Measurements from ENCODE around the gene OMA1. TPM values are rescaled to one million over a fixed set of nuclear protein-coding genes. Genes with fewer than 3 reads are reported as not detected.

The OMA1 gene
- total RNA-seq, 1 experiment from 2014 or later = 21.9 TPM

DNA sequence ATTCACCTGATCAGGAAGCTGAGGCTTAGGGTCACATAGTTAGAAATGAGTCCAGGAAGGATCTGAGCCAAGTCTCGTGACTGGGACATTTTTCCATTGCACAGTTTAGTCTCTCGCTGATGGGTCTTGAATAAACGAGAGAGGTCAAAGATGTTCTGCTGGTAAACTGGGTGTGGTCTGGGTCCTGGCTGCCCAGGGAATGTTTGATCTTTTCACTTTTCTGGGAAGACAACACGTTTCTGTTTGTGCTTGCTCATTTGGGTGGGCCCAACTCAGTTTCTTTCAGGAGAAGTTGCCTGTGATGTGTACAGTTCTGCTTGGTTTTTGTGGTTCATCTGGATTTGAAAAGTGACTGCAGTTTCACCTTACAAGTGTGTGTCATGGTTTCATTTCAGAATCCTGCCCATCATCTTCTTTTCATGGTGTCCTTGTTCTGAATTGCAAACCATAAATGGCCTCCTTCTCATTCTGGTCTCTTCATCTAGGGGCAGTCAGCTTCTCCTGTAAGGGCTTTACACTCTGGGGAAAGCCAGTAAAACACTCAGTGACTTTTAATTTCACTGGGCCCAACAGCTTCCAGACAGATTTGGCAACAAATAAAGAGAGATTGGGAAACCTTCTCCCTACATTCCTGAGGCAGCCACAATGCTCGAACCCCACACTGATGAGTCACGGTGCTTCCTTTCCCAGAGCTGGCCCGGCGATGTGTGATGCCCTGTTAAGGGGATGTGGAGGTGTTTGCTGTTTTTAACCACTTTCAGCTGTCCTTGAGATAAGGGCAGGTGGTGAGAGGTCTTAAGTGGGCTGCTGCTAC, 37.8 kb upstream of the OMA1 start:
- H2AFZ ChIP-seq (ENCODE audit: low read depth, low read length, poor library complexity, severe bottlenecking) = peak overlapping the region; percentile 5
- H3K27ac ChIP-seq (ENCODE audit: low read depth, low read length) = peak overlapping the region; percentile 84
- H3K4me3 ChIP-seq (replicated peaks in 1 of 2; ENCODE audit: low read depth in 1 of 2, low read length in 2 of 2) = peak overlapping the region; percentile 20 to 36
- no peaks in the 10 kb centered on the region for H3K27me3 ChIP-seq (ENCODE audit: insufficient read depth, low read length)
- no peaks in the 10 kb centered on the region for H3K79me2 ChIP-seq (ENCODE audit: insufficient read depth, low read length)
- H3K36me3 ChIP-seq (ENCODE audit: control insufficient read depth in 1 of 2, insufficient read depth in 2 of 2, low read length in 2 of 2) = no peaks in the 10 kb centered on the region
- ChIA-PET POLR2A (interaction anchor here (1.2 kb wide), 1 partner anchor 38 kb away, joined by 3 read pairs; the partner anchor contains the start of gene OMA1), RAD21 (ENCODE audit: low non-redundant PET in 1 of 2, low total read pairs in 2 of 2, uncharacterized antibody in 2 of 2, unreplicated experiment in 2 of 2) (no interaction called here), CTCF (interaction anchor here (1.3 kb wide), 1 partner anchor 37 kb away, joined by 3 read pairs; the partner anchor contains the start of gene OMA1)
- intact Hi-C loops (cut with micrococcal nuclease) = loop anchor here (2.0 kb wide), 1 partner anchor 37 kb away; the partner anchor contains the start of gene OMA1
- no peaks in the 10 kb centered on the region for H3K9me3 ChIP-seq (ENCODE audit: control insufficient read depth in 1 of 2, insufficient read depth in 1 of 2, low read depth in 1 of 2, low read length in 2 of 2)
- peak; percentile 85 for ATAC-seq
- no TSS peak for BruUV-seq (replicated peaks)
- no peak for TF ChIP-seq EZH2 (IDR thresholded peaks at IDR 0.05)
- TF ChIP-seq EGR1 (IDR thresholded peaks at IDR 0.05; ENCODE audit: low read depth) = no peak
- TF ChIP-seq YY1 (IDR thresholded peaks at IDR 0.05; ENCODE audit: extremely low read depth, insufficient replicate concordance, low read depth, low read length) = no peak
- TF ChIP-seq, protein P1, sequence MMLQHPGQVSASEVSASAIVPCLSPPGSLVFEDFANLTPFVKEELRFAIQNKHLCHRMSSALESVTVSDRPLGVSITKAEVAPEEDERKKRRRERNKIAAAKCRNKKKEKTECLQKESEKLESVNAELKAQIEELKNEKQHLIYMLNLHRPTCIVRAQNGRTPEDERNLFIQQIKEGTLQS (IDR thresholded peaks at IDR 0.05) = no peak
- TF ChIP-seq RAD21 (IDR thresholded peaks at IDR 0.05; ENCODE audit: low read depth) = peak; percentile 23
- no peak for TF ChIP-seq ZNF274 (IDR thresholded peaks at IDR 0.05; ENCODE audit: low read depth, low read length)
- TF ChIP-seq SRF (IDR thresholded peaks at IDR 0.05; ENCODE audit: low read depth) = peak; percentile 79; the same call in 1 of the 2 replicates
- TF ChIP-seq ZFX (IDR thresholded peaks at IDR 0.05) = no peak
- TF ChIP-seq POLR2A (IDR thresholded peaks at IDR 0.05; ENCODE audit: borderline replicate concordance, extremely low read depth, insufficient read depth, insufficient read length) = no peak
- peak; percentile 97 for TF ChIP-seq CEBPB (IDR thresholded peaks at IDR 0.05; ENCODE audit: low read depth)
- TF ChIP-seq SIN3A (IDR thresholded peaks at IDR 0.05; ENCODE audit: low read depth) = peak; percentile 55
- TF ChIP-seq, protein P2, sequence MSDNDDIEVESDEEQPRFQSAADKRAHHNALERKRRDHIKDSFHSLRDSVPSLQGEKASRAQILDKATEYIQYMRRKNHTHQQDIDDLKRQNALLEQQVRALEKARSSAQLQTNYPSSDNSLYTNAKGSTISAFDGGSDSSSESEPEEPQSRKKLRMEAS (IDR thresholded peaks at IDR 0.05) = peak; percentile 66
- TF ChIP-seq EZH2phosphoT487 (IDR thresholded peaks at IDR 0.05; ENCODE audit: borderline replicate concordance) = no peak
- peak; percentile 79 for TF ChIP-seq FOSL1 (IDR thresholded peaks at IDR 0.05; ENCODE audit: low read depth)
- peak; percentile 79 for TF ChIP-seq SP1 (IDR thresholded peaks at IDR 0.05; ENCODE audit: low read depth)
- TF ChIP-seq ELF1 (IDR thresholded peaks at IDR 0.05; ENCODE audit: borderline replicate concordance, low read depth) = no peak; the same call in 1 of the 2 replicates
- TF ChIP-seq TCF7L2 (IDR thresholded peaks at IDR 0.05; ENCODE audit: borderline replicate concordance, extremely low read depth, insufficient read depth, insufficient read length) = peak; percentile 29
- TF ChIP-seq POLR2AphosphoS5 (IDR thresholded peaks at IDR 0.05; ENCODE audit: low read depth, low read length) = peak; percentile 47
- TF ChIP-seq CBX3 (IDR thresholded peaks at IDR 0.05; ENCODE audit: low read depth) = peak; percentile 72; the same call in 1 of the 2 replicates
- TF ChIP-seq JUND (IDR thresholded peaks at IDR 0.05) = peak; percentile 84
- H3K4me1 ChIP-seq (ENCODE audit: control insufficient read depth in 1 of 2, insufficient read depth in 2 of 2, low read length in 2 of 2) = peaks cover 32 to 64% of the 10 kb centered on the region in 2 experiments
- H3K9ac ChIP-seq (ENCODE audit: low read length) = peak overlapping the region; percentile 64
- peak; percentile 87 for DNase-seq (ENCODE audit: low read depth, low spot score)
- no peaks in the 10 kb centered on the region for H3K9me2 ChIP-seq (ENCODE audit: insufficient read depth)
- H4K20me1 ChIP-seq (ENCODE audit: insufficient read depth) = no peaks in the 10 kb centered on the region
- peak overlapping the region; percentile 81 for H3K4me2 ChIP-seq (ENCODE audit: low read length)

All from HCT116 (cell line).